ENCODE measurements around the gene FGF23.

DNA sequence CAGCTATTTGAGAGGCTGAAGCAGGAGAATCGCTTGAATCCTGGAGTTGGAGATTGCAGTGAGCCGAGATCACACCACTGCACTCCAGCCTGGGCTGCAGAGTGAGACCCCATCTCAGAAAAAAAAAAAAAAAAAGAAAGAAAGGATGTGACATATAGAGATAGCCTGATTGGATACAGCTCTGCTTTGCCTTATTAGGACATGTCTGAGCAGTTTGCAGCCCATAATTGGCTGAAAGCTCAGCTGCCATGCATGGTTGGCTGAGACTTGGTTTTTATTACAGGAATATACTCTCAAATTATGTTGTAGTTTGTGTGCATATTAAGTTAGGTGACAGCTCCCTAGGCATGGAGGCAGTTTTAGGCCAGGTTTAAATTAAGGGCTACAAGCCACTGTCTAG, 52.2 kb downstream of the FGF23 start:
- TF ChIP-seq, protein P1, sequence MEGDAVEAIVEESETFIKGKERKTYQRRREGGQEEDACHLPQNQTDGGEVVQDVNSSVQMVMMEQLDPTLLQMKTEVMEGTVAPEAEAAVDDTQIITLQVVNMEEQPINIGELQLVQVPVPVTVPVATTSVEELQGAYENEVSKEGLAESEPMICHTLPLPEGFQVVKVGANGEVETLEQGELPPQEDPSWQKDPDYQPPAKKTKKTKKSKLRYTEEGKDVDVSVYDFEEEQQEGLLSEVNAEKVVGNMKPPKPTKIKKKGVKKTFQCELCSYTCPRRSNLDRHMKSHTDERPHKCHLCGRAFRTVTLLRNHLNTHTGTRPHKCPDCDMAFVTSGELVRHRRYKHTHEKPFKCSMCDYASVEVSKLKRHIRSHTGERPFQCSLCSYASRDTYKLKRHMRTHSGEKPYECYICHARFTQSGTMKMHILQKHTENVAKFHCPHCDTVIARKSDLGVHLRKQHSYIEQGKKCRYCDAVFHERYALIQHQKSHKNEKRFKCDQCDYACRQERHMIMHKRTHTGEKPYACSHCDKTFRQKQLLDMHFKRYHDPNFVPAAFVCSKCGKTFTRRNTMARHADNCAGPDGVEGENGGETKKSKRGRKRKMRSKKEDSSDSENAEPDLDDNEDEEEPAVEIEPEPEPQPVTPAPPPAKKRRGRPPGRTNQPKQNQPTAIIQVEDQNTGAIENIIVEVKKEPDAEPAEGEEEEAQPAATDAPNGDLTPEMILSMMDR (IDR thresholded peaks at IDR 0.05), result no peak
- TF ChIP-seq POLR2A (IDR thresholded peaks at IDR 0.05), result no peak
- no peak for TF ChIP-seq POLR2AphosphoS5 (IDR thresholded peaks at IDR 0.05; ENCODE audit: insufficient read depth in 1 of 2, low read depth in 1 of 2)

Measured in vagina (tissue), 2 donors.